Measurements from ENCODE around the gene NECTIN1.

NECTIN1 gene

GRCh38 chr11:119666061-119666460 lies 62.9 kb downstream of the NECTIN1 start:
- H3K9ac ChIP-seq (ENCODE audit: low read length): no peak overlapping the region

DNA sequence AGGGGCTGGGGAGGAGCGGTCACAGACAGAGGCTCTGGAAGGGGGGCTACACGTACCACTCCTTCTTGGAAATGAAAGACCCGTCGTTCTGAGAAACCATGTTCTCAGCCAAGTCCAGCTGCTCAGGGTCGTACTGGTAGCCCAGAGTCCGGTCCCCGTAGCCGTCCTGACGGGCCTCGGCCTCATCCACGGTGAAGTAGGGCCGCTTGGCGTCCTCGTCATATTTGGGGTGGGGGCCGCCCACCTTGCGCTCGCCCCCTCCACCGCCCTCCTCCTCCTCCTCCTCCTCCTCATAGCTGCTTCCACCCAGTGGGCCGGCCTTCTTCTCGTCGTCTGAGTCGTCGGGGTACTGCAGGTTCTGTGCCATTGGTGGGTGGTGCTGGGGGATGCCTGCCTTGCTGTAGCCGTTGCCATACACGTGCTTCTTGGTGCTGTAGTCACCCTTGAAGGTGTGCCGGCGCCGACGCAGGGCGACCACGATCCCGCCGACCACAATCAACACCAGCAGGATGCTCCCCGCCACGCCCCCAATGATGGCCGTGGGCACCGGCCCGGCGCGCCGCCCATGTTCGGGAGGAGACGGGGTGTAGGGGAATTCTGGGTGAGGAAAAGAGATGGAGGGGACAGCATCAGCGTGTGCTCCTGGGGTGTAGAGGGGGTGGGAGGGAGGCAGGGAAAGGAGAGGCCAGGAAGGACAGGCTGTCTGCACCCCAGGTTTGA lies 64.1 kb downstream of the NECTIN1 start:
- Histone ChIP-seq H3K27me3 (ENCODE audit: low read depth, low read length) (no peaks in the 10 kb centered on the region), H3K27ac (ENCODE audit: low read length) (no peak overlapping the region), H3K36me3 (replicated peaks; ENCODE audit: low read depth, low read length) (peaks cover 56% of the 10 kb centered on the region), H3K4me3 (ENCODE audit: low read length) (no peak overlapping the region), H4K20me1 (ENCODE audit: insufficient read depth, low read length) (no peaks in the 10 kb centered on the region), H3K79me2 (ENCODE audit: low read length) (no peaks in the 10 kb centered on the region), H3K4me1 (ENCODE audit: low read length) (peaks cover 25% of the 10 kb centered on the region), H3K9me3 (ENCODE audit: insufficient read depth, low read length) (no peaks in the 10 kb centered on the region), H3K4me2 (ENCODE audit: low read length) (no peak overlapping the region), H2AFZ (ENCODE audit: low read depth, low read length) (no peak overlapping the region), H3K9ac (ENCODE audit: low read length) (no peak overlapping the region)
- TF ChIP-seq CTCF (IDR thresholded peaks at IDR 0.05; ENCODE audit: low read depth, low read length) (no peak), EZH2phosphoT487 (IDR thresholded peaks at IDR 0.05; ENCODE audit: low read depth) (no peak)

More at GRCh38 chr11:119666061-119666460, 62.9 kb downstream of the NECTIN1 start:
- TF ChIP-seq CTCF (IDR thresholded peaks at IDR 0.05; ENCODE audit: low read depth, low read length) (no peak), EZH2phosphoT487 (IDR thresholded peaks at IDR 0.05; ENCODE audit: low read depth) (no peak)
- H2AFZ ChIP-seq (ENCODE audit: low read depth, low read length): no peak overlapping the region
- no peak overlapping the region for H3K4me2 ChIP-seq (ENCODE audit: low read length)
- H3K27me3 ChIP-seq (ENCODE audit: low read depth, low read length): no peaks in the 10 kb centered on the region
- H3K4me1 ChIP-seq (ENCODE audit: low read length): peaks cover 33% of the 10 kb centered on the region
- no peak overlapping the region for H3K4me3 ChIP-seq (ENCODE audit: low read length)
- no peaks in the 10 kb centered on the region for H3K9me3 ChIP-seq (ENCODE audit: insufficient read depth, low read length)
- no peaks in the 10 kb centered on the region for H3K79me2 ChIP-seq (ENCODE audit: low read length)
- H4K20me1 ChIP-seq (ENCODE audit: insufficient read depth, low read length): no peaks in the 10 kb centered on the region
- H3K27ac ChIP-seq (ENCODE audit: low read length): no peak overlapping the region
- H3K36me3 ChIP-seq (replicated peaks; ENCODE audit: low read depth, low read length): peaks cover 63% of the 10 kb centered on the region

- H3K4me2 ChIP-seq (ENCODE audit: low read length): no peak overlapping the region
- TF ChIP-seq CTCF (IDR thresholded peaks at IDR 0.05; ENCODE audit: low read depth, low read length) (no peak), EZH2phosphoT487 (IDR thresholded peaks at IDR 0.05; ENCODE audit: low read depth) (no peak)
Observed at GRCh38 chr11:119664063-119664572, 64.9 kb downstream of the NECTIN1 start.

DNA sequence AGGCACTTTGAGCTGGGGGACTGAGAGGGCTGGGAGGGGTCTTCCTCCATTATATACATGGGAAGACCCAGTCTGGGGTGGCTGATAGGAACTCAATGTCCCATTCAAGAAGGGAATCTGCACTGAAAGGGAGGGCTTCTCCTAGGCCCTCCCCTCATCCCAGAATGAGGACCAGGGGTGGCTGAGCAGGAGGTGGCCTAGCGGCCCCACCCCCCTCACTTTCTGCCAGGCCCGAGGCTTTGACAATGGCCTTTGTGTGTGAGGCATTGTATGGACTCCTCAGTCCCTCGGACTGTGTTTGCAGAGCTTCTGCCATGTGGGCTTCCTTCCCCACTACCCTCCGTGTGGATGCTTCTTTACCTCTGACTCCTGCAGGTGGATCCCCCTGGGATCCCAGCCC lies 65.7 kb downstream of the NECTIN1 start:
- H3K27me3 ChIP-seq (ENCODE audit: low read depth, low read length): no peaks in the 10 kb centered on the region
- no peak overlapping the region for H3K9ac ChIP-seq (ENCODE audit: low read length)
- H4K20me1 ChIP-seq (ENCODE audit: insufficient read depth, low read length): no peaks in the 10 kb centered on the region
- H3K4me1 ChIP-seq (ENCODE audit: low read length): peaks cover 9% of the 10 kb centered on the region
- H2AFZ ChIP-seq (ENCODE audit: low read depth, low read length): no peak overlapping the region
- peaks cover 47% of the 10 kb centered on the region for H3K36me3 ChIP-seq (replicated peaks; ENCODE audit: low read depth, low read length)
- no peaks in the 10 kb centered on the region for H3K9me3 ChIP-seq (ENCODE audit: insufficient read depth, low read length)
- no peak overlapping the region for H3K27ac ChIP-seq (ENCODE audit: low read length)
- no peak for TF ChIP-seq CTCF (IDR thresholded peaks at IDR 0.05; ENCODE audit: low read depth, low read length)
- no peak for TF ChIP-seq EZH2phosphoT487 (IDR thresholded peaks at IDR 0.05; ENCODE audit: low read depth)
- no peaks in the 10 kb centered on the region for H3K79me2 ChIP-seq (ENCODE audit: low read length)
- no peak overlapping the region for H3K4me3 ChIP-seq (ENCODE audit: low read length)
- H3K4me2 ChIP-seq (ENCODE audit: low read length): no peak overlapping the region

More at GRCh38 chr11:119664063-119664572, 64.9 kb downstream of the NECTIN1 start:
- Histone ChIP-seq H3K27ac (ENCODE audit: low read length) (no peak overlapping the region), H3K4me3 (ENCODE audit: low read length) (no peak overlapping the region), H3K27me3 (ENCODE audit: low read depth, low read length) (no peaks in the 10 kb centered on the region), H3K9me3 (ENCODE audit: insufficient read depth, low read length) (no peaks in the 10 kb centered on the region), H3K4me1 (ENCODE audit: low read length) (peaks cover 18% of the 10 kb centered on the region), H4K20me1 (ENCODE audit: insufficient read depth, low read length) (no peaks in the 10 kb centered on the region), H3K79me2 (ENCODE audit: low read length) (no peaks in the 10 kb centered on the region), H3K36me3 (replicated peaks; ENCODE audit: low read depth, low read length) (peaks cover 52% of the 10 kb centered on the region), H2AFZ (ENCODE audit: low read depth, low read length) (no peak overlapping the region), H3K9ac (ENCODE audit: low read length) (no peak overlapping the region)
